AG04450 (cell line): Measurements from ENCODE around the gene ASIC3. TPM values are rescaled to one million over a fixed set of nuclear protein-coding genes. Genes with fewer than 3 reads are reported as not detected.

Source experiments
- CTCF ChIA-PET: fragments of 300-600, 350-600 bp; formaldehyde crosslinking; extraction: SDS; loops from one replicate; lab custom pipeline; 2022; ENCODE audit warnings: antibody characterized with exemption, inconsistent platforms; lab: Charles Lee
- POLR2A ChIA-PET: fragments of 350-600 bp; formaldehyde crosslinking; extraction: SDS; loops from one replicate; lab custom pipeline; 2021; ENCODE audit warnings: antibody characterized with exemption, inconsistent platforms; lab: Yijun Ruan, JAX
- DNase-seq: peaks from one replicate; pipeline ENCODE4 v3.0.0-alpha.2; 2011; ENCODE audit warnings: low read depth, low spot score
- H3K27ac ChIP-seq: one replicate; pipeline ENCODE4 v1.5.1; 2012; ENCODE audit warnings: low read depth, low read length, control low read depth
- H3K27me3 ChIP-seq: one replicate; pipeline ENCODE4 v1.6.0; 2012; ENCODE audit warnings: low read length; ENCODE audit not compliant: control insufficient read depth, insufficient read depth
- H3K4me3 ChIP-seq: 2 replicates; pipeline ENCODE4 v1.5.1; 2011; ENCODE audit warnings: mild to moderate bottlenecking, low read depth, low read length, control low read depth
- H3K9me3 ChIP-seq: 2 replicates; pipeline ENCODE4 v1.5.1; 2012; ENCODE audit warnings: low read length; ENCODE audit not compliant: control insufficient read depth, insufficient read depth
- polyA plus RNA-seq: library from polyadenylated mRNA; depleted of rRNA; stranded (reverse); fragments of >200 nt; gene quantifications from 2 replicates; pipeline ENCODE4 v1.2.3, GENCODE V29; 2011
- TF ChIP-seq, protein P1 (sequence below): IDR thresholded peaks from 2 replicates; pipeline ENCODE4 v1.5.1; 2011; ENCODE audit warnings: low read depth, low read length, control low read depth, inconsistent platforms

ASIC3 gene
- polyA plus RNA-seq, 1 experiment, result 0.07 TPM

DNA sequence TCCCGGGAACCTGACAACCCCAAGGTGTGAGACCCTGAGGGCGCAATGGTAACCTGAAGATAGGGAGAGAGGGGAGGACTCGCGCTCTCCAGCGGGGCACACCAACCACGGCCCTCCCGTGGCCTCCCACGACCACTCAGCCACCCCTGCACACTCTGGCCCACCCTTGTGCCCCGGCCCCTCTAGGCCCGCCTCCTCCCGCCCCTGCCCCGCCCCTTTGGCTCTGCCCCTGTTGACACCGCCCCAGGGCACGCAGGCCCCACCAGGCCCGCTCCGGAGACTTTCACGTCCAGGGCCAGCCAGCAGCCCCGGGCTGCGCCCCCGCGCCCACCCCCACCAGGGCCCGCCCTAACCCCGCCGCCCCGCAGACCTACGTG lies 35.0 kb upstream of the ASIC3 start:
- ChIA-PET POLR2A (interaction anchor here (0.6 to 0.9 kb wide), 2 partner anchors 34 to 45 kb away, joined by 3 read pairs; no protein-coding TSS in a partner anchor), CTCF (interaction anchor here (0.7 to 0.8 kb wide), 3 partner anchors 50 to 233 kb away, joined by 5 to 6 read pairs (median 5); no protein-coding TSS in a partner anchor)
- Histone ChIP-seq H3K9me3 (peaks cover 9% of the 10 kb centered on the region; the same call in 1 of the 2 replicates), H3K4me3 (peak overlapping the region; percentile 25; the same call in 1 of the 2 replicates), H3K27me3 (peaks cover 19% of the 10 kb centered on the region), H3K27ac (no peak overlapping the region)
- TF ChIP-seq, protein P1, sequence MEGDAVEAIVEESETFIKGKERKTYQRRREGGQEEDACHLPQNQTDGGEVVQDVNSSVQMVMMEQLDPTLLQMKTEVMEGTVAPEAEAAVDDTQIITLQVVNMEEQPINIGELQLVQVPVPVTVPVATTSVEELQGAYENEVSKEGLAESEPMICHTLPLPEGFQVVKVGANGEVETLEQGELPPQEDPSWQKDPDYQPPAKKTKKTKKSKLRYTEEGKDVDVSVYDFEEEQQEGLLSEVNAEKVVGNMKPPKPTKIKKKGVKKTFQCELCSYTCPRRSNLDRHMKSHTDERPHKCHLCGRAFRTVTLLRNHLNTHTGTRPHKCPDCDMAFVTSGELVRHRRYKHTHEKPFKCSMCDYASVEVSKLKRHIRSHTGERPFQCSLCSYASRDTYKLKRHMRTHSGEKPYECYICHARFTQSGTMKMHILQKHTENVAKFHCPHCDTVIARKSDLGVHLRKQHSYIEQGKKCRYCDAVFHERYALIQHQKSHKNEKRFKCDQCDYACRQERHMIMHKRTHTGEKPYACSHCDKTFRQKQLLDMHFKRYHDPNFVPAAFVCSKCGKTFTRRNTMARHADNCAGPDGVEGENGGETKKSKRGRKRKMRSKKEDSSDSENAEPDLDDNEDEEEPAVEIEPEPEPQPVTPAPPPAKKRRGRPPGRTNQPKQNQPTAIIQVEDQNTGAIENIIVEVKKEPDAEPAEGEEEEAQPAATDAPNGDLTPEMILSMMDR, result no peak
- no peak for DNase-seq

DNA sequence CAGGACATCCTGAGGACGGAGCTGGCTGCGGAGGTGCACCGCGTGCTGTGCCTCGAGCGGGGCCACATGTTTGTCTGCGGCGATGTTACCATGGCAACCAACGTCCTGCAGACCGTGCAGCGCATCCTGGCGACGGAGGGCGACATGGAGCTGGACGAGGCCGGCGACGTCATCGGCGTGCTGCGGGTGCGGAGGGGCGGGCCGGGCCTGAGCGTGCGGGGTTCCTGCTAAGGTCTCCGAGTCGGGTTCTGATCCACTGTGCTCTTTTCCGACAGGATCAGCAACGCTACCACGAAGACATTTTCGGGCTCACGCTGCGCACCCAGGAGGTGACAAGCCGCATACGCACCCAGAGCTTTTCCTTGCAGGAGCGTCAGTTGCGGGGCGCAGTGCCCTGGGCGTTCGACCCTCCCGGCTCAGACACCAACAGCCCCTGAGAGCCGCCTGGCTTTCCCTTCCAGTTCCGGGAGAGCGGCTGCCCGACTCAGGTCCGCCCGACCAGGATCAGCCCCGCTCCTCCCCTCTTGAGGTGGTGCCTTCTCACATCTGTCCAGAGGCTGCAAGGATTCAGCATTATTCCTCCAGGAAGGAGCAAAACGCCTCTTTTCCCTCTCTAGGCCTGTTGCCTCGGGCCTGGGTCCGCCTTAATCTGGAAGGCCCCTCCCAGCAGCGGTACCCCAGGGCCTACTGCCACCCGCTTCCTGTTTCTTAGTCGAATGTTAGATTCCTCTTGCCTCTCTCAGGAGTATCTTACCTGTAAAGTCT lies 34.4 kb upstream of the ASIC3 start:
- Histone ChIP-seq H3K27me3 (peaks cover 22% of the 10 kb centered on the region), H3K9me3 (peaks cover 5% of the 10 kb centered on the region; the same call in 1 of the 2 replicates), H3K4me3 (peak overlapping the region; percentile 25; the same call in 1 of the 2 replicates), H3K27ac (no peak overlapping the region)
- DNase-seq, result no peak
- ChIA-PET POLR2A (interaction anchor here (0.6 to 0.9 kb wide), 2 partner anchors 33 to 45 kb away, joined by 3 read pairs; no protein-coding TSS in a partner anchor), CTCF (interaction anchor here (0.7 to 0.8 kb wide), 3 partner anchors 51 to 234 kb away, joined by 5 to 6 read pairs (median 5); no protein-coding TSS in a partner anchor)
- TF ChIP-seq, protein P1, result no peak

DNA sequence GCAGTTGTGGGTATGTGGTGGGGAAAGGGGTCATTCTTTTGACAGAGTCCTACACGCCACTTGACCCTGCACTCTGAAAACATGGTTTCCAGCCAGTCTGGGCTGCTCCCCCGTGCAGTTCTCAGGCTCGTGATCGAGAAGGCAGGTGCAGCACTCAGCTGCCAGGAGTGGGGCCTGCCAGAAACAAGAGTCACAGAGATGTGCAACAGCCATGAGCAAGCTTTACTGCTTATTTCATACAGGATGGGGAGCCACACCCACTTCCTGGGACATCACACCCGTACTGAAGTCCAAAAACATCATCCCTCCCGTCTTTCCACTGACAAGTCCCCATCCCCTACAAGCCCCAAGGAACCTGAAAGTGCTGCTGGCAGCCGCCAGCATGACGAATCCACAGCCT lies 33.4 kb upstream of the ASIC3 start:
- Histone ChIP-seq H3K27me3 (peaks cover 32% of the 10 kb centered on the region), H3K9me3 (peaks cover 4% of the 10 kb centered on the region; the same call in 1 of the 2 replicates), H3K27ac (no peak overlapping the region), H3K4me3 (no peak overlapping the region)
- DNase-seq, result no peak
- CTCF ChIA-PET, result interaction anchor here (1.0 kb wide), 1 partner anchor 93 kb away, joined by 3 read pairs; no protein-coding TSS in a partner anchor
- POLR2A ChIA-PET, result interaction anchor here (0.6 kb wide), 1 partner anchor 1273 kb away, joined by 3 read pairs; no protein-coding TSS in a partner anchor
- TF ChIP-seq, protein P1, result no peak

DNA sequence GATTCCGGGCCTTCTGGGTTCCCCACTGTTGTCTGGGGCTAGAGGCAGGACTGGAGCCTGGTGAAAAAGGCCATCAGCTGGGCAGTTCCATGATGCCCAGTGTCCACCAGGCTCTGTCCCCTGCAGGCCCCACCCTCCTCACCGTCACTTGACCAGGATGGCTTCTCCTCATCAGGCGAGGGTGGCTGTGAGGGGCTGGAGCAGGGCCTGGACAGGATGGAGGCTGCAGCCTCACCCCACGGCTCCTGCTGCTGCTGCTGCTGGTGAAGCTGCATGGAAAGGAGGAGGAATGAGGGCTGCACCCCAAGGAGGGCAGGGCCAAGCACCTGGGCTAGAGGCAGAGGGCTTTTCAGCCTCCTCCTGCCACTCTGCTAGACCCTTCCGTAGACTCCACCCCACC lies 32.4 kb upstream of the ASIC3 start:
- Histone ChIP-seq H3K9me3 (peaks cover 4% of the 10 kb centered on the region; the same call in 1 of the 2 replicates), H3K27me3 (peaks cover 41% of the 10 kb centered on the region), H3K27ac (no peak overlapping the region), H3K4me3 (no peak overlapping the region)
- TF ChIP-seq, protein P1, result no peak
- ChIA-PET POLR2A (no interaction called here), CTCF (interaction anchor here (0.6 to 4.0 kb wide), 2 partner anchors 117 to 164 kb away, joined by 3 to 18 read pairs; no protein-coding TSS in a partner anchor)
- DNase-seq, result no peak

DNA sequence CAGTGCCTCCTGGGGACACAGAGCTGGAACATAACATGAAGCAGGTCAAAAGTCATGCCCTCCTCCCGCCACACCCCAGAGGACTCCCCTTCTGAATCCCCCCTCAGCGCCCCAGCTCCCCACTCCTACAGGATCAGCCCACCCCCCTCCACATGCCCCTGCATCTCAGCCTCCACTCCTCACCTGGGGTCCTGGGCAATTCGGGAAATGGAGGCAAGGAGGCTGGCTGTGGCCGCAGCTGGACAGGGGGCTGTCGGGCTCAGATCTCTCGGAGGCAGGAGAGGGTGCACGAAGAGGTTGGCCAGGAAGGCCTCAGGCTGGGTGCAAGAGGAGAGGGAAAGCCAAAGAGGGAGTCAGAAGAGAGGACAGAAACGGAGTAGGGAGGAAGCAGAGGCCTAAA lies 31.8 kb upstream of the ASIC3 start:
- no peak for DNase-seq
- Histone ChIP-seq H3K27me3 (peaks cover 46% of the 10 kb centered on the region), H3K4me3 (no peak overlapping the region), H3K27ac (no peak overlapping the region), H3K9me3 (peaks cover 4% of the 10 kb centered on the region; the same call in 1 of the 2 replicates)
- POLR2A ChIA-PET, result no interaction called here
- CTCF ChIA-PET, result interaction anchor here (0.6 to 4.0 kb wide), 5 partner anchors 13 to 165 kb away, joined by 3 to 32 read pairs (median 5); no protein-coding TSS in a partner anchor
- TF ChIP-seq, protein P1, result no peak
